Ammon's horn (tissue), 1 donor: Measurements from ENCODE around the gene S1PR2.

Experiments
- DNase-seq: peaks from one replicate; pipeline ENCODE4 v3.0.0-alpha.2; 2016; ENCODE audit warnings: low spot score

S1PR2 gene

GRCh38 chr19:10230861-10231611, at the start of gene S1PR2:
S1PR2 (minus strand) TSS chr19:10231331; CDS start chr19:10224905, 6,426 bp downstream.
- DNase-seq = peak; percentile 22

GRCh38 chr19:10279737-10280442, 48.8 kb upstream of the S1PR2 start:
- no peak for DNase-seq

GRCh38 chr19:10278935-10279334, 47.8 kb upstream of the S1PR2 start:
- DNase-seq = no peak

- DNase-seq = no peak
Measured at GRCh38 chr19:10277795-10278589, 46.9 kb upstream of the S1PR2 start.

- DNase-seq = no peak
Measured at GRCh38 chr19:10274589-10274988, 43.5 kb upstream of the S1PR2 start.

- DNase-seq = no peak
Measured at GRCh38 chr19:10271543-10272086, 40.5 kb upstream of the S1PR2 start.

GRCh38 chr19:10270616-10271394, 39.7 kb upstream of the S1PR2 start, which contains the start of gene ICAM1:
ICAM1 (plus strand) TSS chr19:10271120; CDS start chr19:10271160, 40 bp downstream.
- DNase-seq = peak; percentile 48

GRCh38 chr19:10270180-10270615, 39.1 kb upstream of the S1PR2 start:
- peak; percentile 52 for DNase-seq

GRCh38 chr19:10269333-10270179, 38.4 kb upstream of the S1PR2 start:
- DNase-seq = peak; percentile 82

GRCh38 chr19:10268071-10268470, 36.9 kb upstream of the S1PR2 start:
- DNase-seq = no peak

- no peak for DNase-seq
Measured at GRCh38 chr19:10266706-10267105, 35.6 kb upstream of the S1PR2 start.

GRCh38 chr19:10262771-10263170, 31.6 kb upstream of the S1PR2 start:
- no peak for DNase-seq

- DNase-seq = no peak
Measured at GRCh38 chr19:10260141-10260584, 29.0 kb upstream of the S1PR2 start.

- peak; percentile 86 for DNase-seq
Measured at GRCh38 chr19:10259162-10259905, 28.2 kb upstream of the S1PR2 start.

GRCh38 chr19:10258080-10258710, 27.1 kb upstream of the S1PR2 start:
- no peak for DNase-seq

- DNase-seq = no peak
Measured at GRCh38 chr19:10256970-10257615, 26.0 kb upstream of the S1PR2 start.

GRCh38 chr19:10256551-10256950, 25.4 kb upstream of the S1PR2 start:
- DNase-seq = no peak

- DNase-seq = no peak
Measured at GRCh38 chr19:10255358-10255757, 24.2 kb upstream of the S1PR2 start.

- DNase-seq = no peak
Measured at GRCh38 chr19:10254244-10254643, 23.1 kb upstream of the S1PR2 start.
